Cardiac fibroblast (primary cell): Measurements from ENCODE around the gene C1orf141.

Experiments
- DNase-seq, 2 donors: peaks; one replicate each; pipeline versions ENCODE4 v3.0.0 to v3.0.0-alpha.2; 2010; ENCODE audit warnings: low read depth in 2 of 2
- H3K4me3 ChIP-seq, 2 donors: replicated peaks in 1 of 2; 1 replicate in 1 of 2; 2 replicates in 1 of 2; pipeline ENCODE4 v1.5.1; 2011; ENCODE audit warnings: low read depth in 2 of 2, low read length in 2 of 2, mild to moderate bottlenecking in 2 of 2, moderate library complexity in 1 of 2
- TF ChIP-seq, protein P1 (sequence below): IDR thresholded peaks from one replicate; pipeline ENCODE4 v1.5.1; 2011; ENCODE audit warnings: low read depth, mild to moderate bottlenecking, low read length, inconsistent platforms

C1orf141 gene

DNA sequence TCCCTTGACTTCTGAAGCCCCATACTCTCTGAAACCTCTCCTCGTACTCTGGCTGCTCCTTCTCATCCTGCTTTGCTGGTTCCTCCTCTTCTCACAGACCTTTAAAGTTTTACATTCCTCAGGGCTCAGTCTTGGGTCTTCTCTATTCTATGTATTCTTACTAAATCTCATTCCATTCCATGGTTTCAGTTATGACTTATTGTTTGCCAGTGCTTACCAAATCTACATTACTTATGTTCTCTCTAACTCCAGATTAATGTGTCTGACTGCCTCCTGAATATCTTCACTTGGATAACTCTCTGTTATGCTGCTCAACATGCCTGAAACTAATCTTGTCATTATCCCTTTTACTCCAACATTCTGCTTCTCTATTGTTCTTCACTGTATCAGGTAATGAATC lies 75.4 kb downstream of the C1orf141 start:
- no peak overlapping the region for H3K4me3 ChIP-seq
- DNase-seq, result peak; percentile 8 to 50
- TF ChIP-seq, protein P1, sequence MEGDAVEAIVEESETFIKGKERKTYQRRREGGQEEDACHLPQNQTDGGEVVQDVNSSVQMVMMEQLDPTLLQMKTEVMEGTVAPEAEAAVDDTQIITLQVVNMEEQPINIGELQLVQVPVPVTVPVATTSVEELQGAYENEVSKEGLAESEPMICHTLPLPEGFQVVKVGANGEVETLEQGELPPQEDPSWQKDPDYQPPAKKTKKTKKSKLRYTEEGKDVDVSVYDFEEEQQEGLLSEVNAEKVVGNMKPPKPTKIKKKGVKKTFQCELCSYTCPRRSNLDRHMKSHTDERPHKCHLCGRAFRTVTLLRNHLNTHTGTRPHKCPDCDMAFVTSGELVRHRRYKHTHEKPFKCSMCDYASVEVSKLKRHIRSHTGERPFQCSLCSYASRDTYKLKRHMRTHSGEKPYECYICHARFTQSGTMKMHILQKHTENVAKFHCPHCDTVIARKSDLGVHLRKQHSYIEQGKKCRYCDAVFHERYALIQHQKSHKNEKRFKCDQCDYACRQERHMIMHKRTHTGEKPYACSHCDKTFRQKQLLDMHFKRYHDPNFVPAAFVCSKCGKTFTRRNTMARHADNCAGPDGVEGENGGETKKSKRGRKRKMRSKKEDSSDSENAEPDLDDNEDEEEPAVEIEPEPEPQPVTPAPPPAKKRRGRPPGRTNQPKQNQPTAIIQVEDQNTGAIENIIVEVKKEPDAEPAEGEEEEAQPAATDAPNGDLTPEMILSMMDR, result no peak

- TF ChIP-seq, protein P1, result no peak
- peak; percentile 6 to 41 for DNase-seq
- H3K4me3 ChIP-seq, result no peak overlapping the region
Observed at GRCh38 chr1:67058761-67059160, 76.0 kb downstream of the C1orf141 start.

- no peak for DNase-seq
- TF ChIP-seq, protein P1, result no peak
- no peak overlapping the region for H3K4me3 ChIP-seq
Observed at GRCh38 chr1:67058242-67058641, 76.5 kb downstream of the C1orf141 start.

- peak within 1 kb of the TSS; percentile 82 to 85 for H3K4me3 ChIP-seq
- peak; percentile 63 to 70 for DNase-seq
- TF ChIP-seq, protein P1, result no peak
Observed at GRCh38 chr1:67053785-67054772, 80.7 kb downstream of the C1orf141 start, which contains the start of gene SLC35D1. SLC35D1 (minus strand) TSS chr1:67054148; CDS start chr1:67054013, 135 bp downstream.

DNA sequence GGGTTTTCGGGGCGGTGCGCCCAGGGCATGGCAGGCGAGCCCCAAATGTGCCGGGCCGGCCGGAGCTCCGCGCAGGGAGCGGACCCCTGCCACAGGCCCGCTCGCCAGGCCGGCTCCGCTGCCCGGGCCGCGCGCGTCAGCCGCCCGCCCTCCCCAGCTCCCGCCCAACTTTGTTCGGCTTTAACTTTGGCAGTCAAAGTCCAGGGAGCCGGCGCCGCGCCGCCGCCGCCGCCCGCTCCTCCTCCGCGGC lies 81.3 kb downstream of the C1orf141 start:
- DNase-seq, result peak in 1 of 2 donors; percentile 71
- peak overlapping the region; percentile 82 to 85 for H3K4me3 ChIP-seq
- TF ChIP-seq, protein P1, result no peak

GRCh38 chr1:67052741-67053534 lies 81.8 kb downstream of the C1orf141 start:
- DNase-seq, result peak; percentile 37 to 54
- H3K4me3 ChIP-seq, result peak overlapping the region; percentile 82 to 85
- TF ChIP-seq, protein P1, result no peak
